Testis (tissue), 5 donors: Measurements from ENCODE around the gene SDR42E2. TPM values are rescaled to one million over a fixed set of nuclear protein-coding genes. Genes with fewer than 3 reads are reported as not detected.

Source experiments
- DNase-seq: peaks from one replicate; pipeline ENCODE4 v3.0.0-alpha.2; 2019
- H3K27ac ChIP-seq, 2 donors: fragments of 200-600 bp; sonication (generic); one replicate each; pipeline ENCODE4 v1.5.1; 2019
- H3K27me3 ChIP-seq: fragments of 200-600 bp; sonication (generic); one replicate; pipeline ENCODE4 v1.5.1; 2019
- H3K36me3 ChIP-seq: fragments of 200-600 bp; sonication (generic); one replicate; pipeline ENCODE4 v1.5.1; 2017; ENCODE audit warnings: low read depth; ENCODE audit errors: missing control alignments
- H3K4me1 ChIP-seq: fragments of 200-600 bp; sonication (generic); one replicate; pipeline ENCODE4 v1.5.1; 2019
- H3K4me3 ChIP-seq, 2 donors: fragments of 200-600 bp; sonication (generic); one replicate each; pipeline ENCODE4 v1.5.1; 2017 to 2019
- H3K9me3 ChIP-seq: fragments of 200-600 bp; sonication (generic); one replicate; pipeline ENCODE4 v1.5.1; 2017
- CTCF ChIP-seq, 3 experiments: fragments of 450-650 bp in 2 of 3; fragments of 200-600 bp in 1 of 3; sonication (generic) in 1 of 3; IDR thresholded peaks; one replicate each; pipeline ENCODE4 v1.5.1; 2016 to 2019; ENCODE audit warnings: antibody characterized with exemption in 3 of 3, mild to moderate bottlenecking in 2 of 3, moderate library complexity in 1 of 3
- POLR2A ChIP-seq: fragments of 450-650 bp; IDR thresholded peaks from one replicate; pipeline ENCODE4 v1.6.1; 2017; ENCODE audit warnings: antibody characterized with exemption, mild to moderate bottlenecking, moderate library complexity
- WGBS, 2 donors: methylation state at CpG; one replicate each; pipeline ENCODE4 v1.1.5; 2018; 5-methylcytosine and 5-hydroxymethylcytosine counted together
- intact Hi-C: fragments of 100-400 bp; cut with DNase I; formaldehyde crosslinking; loops from one replicate; pipeline ENCODE4 v1.15.1; 2023; ENCODE audit warnings: low total_unique reads
- long read RNA-seq, 2 donors: transcript quantifications; one replicate each; lab custom pipeline, GENCODE V29; 2026
- polyA plus RNA-seq: library from polyadenylated mRNA; stranded (reverse); fragments of 350-450 nt; fragmentation: Illumina TruSeq; extraction: RNeasy Lipid Tissue Mini Kit (QIAGEN cat#74804); gene quantifications from one replicate; pipeline ENCODE4 v1.2.3, GENCODE V29; 2014; ENCODE audit warnings: low read depth, low replicate concordance; ENCODE audit not compliant: insufficient read depth
- total RNA-seq, 2 donors: library from RNA; depleted of rRNA; stranded (reverse); fragments of >200 nt; gene quantifications; one replicate each; pipeline ENCODE4 v1.2.3, GENCODE V29; 2016

The SDR42E2 gene
- under 1 TPM; 0.31 TPM for total RNA-seq
- 1.4 TPM for polyA plus RNA-seq
- long read RNA-seq, donor 1 = 0 reads
- long read RNA-seq, donor 2 = 0 reads

DNA sequence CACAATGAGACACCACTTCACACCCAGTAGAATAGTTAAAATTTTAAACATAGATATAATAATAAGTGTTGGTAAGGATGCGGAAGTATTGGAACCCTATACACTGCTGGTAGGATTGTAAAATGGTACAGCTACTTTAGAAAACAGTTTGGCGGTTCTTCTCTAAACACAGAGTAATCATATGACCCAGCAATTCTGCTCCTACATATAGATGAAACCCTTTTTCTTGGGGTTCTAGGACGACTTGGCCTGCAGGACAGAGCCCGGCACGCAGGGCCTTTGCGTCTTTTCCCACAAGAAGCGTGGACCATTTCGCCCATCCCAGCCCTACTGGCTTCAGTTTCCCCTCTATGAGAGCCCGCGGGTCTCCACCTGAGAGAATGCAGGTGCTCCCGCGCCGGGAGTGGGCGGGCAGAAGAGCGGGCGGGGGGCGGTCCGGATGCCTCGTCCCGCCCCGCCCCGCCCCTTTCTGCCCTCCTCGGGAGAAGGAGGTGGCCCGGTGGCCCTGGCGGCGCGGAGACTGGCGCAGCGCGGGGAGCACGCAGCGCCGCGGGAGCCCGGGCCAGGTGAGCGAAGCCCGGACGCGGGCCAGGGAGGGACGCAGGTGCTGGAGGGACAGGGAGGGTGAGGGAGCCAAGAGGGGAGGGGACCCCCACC lies at the start of gene SDR42E2:
SDR42E2 (plus strand) TSS at position 508 of the 657 bp plus-strand sequence. CDS start 3,077 bp downstream, outside the sequence.
- Histone ChIP-seq H3K36me3 (no peaks in the 10 kb centered on the region), H3K27me3 (no peaks in the 10 kb centered on the region), H3K27ac (no peak within 1 kb of the TSS), H3K4me1 (no peaks in the 10 kb centered on the region), H3K9me3 (no peaks in the 10 kb centered on the region), H3K4me3 (peak within 1 kb of the TSS in 1 of 2 donors; percentile 33)
- TF ChIP-seq CTCF (IDR thresholded peaks at IDR 0.05) (no peak), POLR2A (no peak)
- DNase-seq = no peak
- 6 to 21% methylated on average over 7 to 40 of the region's 40 CpGs for WGBS, 2 donors
- intact Hi-C loops = no loop called here

DNA sequence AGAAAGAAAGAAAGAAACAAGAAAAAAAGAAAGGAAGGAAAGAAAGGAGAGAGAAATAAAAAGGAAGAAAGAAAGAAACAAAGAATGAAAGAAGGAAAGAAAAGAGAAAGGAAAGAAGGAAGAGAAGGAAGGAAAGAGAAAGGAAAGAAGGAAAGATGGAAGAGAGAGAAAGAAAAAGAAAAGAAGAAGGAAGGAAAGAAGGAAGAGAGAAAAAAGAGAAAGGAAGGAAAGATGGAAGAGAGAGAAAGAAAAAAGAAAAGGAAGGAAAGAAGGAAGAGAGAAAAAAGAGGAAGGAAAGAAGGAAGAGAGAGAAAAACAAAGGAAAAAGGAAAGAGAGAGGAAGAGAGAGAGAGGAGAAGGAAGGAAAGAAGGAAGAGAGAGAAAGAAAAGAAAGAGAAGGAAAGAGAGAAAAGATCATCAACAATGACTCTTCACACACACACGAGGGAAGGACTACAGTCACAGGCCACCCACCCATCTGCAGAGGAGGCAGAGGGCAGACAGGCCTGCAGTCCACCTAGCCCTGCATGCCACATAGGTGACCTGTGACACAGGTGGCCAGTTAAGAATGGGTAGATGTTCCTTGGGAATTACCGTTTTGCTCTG lies 46.1 kb upstream of the SDR42E2 start:
- no peaks in the 10 kb centered on the region for H3K36me3 ChIP-seq
- H3K27me3 ChIP-seq = no peaks in the 10 kb centered on the region
- intact Hi-C loops = no loop called here
- no peaks in the 10 kb centered on the region for H3K9me3 ChIP-seq
- H3K27ac ChIP-seq = no peak overlapping the region
- no peaks in the 10 kb centered on the region for H3K4me1 ChIP-seq
- DNase-seq = no peak
- TF ChIP-seq POLR2A = no peak
- no peak for TF ChIP-seq CTCF (IDR thresholded peaks at IDR 0.05)
- WGBS, 2 donors = 80 to 83% methylated on average over 2 of the region's 2 CpGs
- H3K4me3 ChIP-seq = no peak overlapping the region

GRCh38 chr16:22117609-22118008 lies 44.7 kb upstream of the SDR42E2 start:
- no peak overlapping the region for H3K27ac ChIP-seq
- no peak for TF ChIP-seq CTCF (IDR thresholded peaks at IDR 0.05)
- no peak for TF ChIP-seq POLR2A
- H3K4me1 ChIP-seq = no peaks in the 10 kb centered on the region
- 75 to 92% methylated on average over 2 of the region's 2 CpGs for WGBS, 2 donors
- no peak overlapping the region for H3K4me3 ChIP-seq
- H3K9me3 ChIP-seq = no peaks in the 10 kb centered on the region
- intact Hi-C loops = no loop called here
- H3K27me3 ChIP-seq = no peaks in the 10 kb centered on the region
- DNase-seq = no peak
- H3K36me3 ChIP-seq = no peaks in the 10 kb centered on the region

GRCh38 chr16:22120440-22120839 lies 41.9 kb upstream of the SDR42E2 start:
- DNase-seq = no peak
- H3K36me3 ChIP-seq = no peaks in the 10 kb centered on the region
- no peak overlapping the region for H3K4me3 ChIP-seq
- H3K4me1 ChIP-seq = no peaks in the 10 kb centered on the region
- no peak overlapping the region for H3K27ac ChIP-seq
- H3K9me3 ChIP-seq = no peaks in the 10 kb centered on the region
- no peak for TF ChIP-seq POLR2A
- no peak for TF ChIP-seq CTCF (IDR thresholded peaks at IDR 0.05)
- no peaks in the 10 kb centered on the region for H3K27me3 ChIP-seq
- intact Hi-C loops = no loop called here
- WGBS, 2 donors = 79 to 83% methylated on average over 3 of the region's 3 CpGs
